Measurements from ENCODE around the gene MGAT5. TPM values are rescaled to one million over a fixed set of nuclear protein-coding genes. Genes with fewer than 3 reads are reported as not detected.

Gene MGAT5
- total RNA-seq, 1 experiment from 2014 or later: 34.0 TPM

GRCh38 chr2:134482131-134482723 is 228.4 kb downstream of the MGAT5 start:
- POLR2A ChIA-PET: no interaction called here
- Histone ChIP-seq H4K20me1 (ENCODE audit: insufficient read depth) (no peaks in the 10 kb centered on the region), H3K4me1 (ENCODE audit: control insufficient read depth in 1 of 2, insufficient read depth in 2 of 2, low read length in 2 of 2) (no peaks in the 10 kb centered on the region), H3K9me3 (ENCODE audit: control insufficient read depth in 1 of 2, insufficient read depth in 1 of 2, low read depth in 1 of 2, low read length in 2 of 2) (no peaks in the 10 kb centered on the region), H3K9me2 (ENCODE audit: insufficient read depth) (no peaks in the 10 kb centered on the region), H3K27me3 (ENCODE audit: insufficient read depth, low read length) (no peaks in the 10 kb centered on the region), H3K4me3 (replicated peaks in 1 of 2; ENCODE audit: low read depth in 1 of 2, low read length in 2 of 2) (no peak overlapping the region), H3K27ac (ENCODE audit: low read depth, low read length) (no peak overlapping the region), H3K36me3 (ENCODE audit: control insufficient read depth in 1 of 2, insufficient read depth in 2 of 2, low read length in 2 of 2) (no peaks in the 10 kb centered on the region), H2AFZ (ENCODE audit: low read depth, low read length, poor library complexity, severe bottlenecking) (no peak overlapping the region), H3K79me2 (ENCODE audit: insufficient read depth, low read length) (no peaks in the 10 kb centered on the region), H3K4me2 (ENCODE audit: low read length) (no peak overlapping the region), H3K9ac (ENCODE audit: low read length) (no peak overlapping the region)
- no peak for DNase-seq (ENCODE audit: low read depth, low spot score)
- no peak for TF ChIP-seq POLR2AphosphoS5 (IDR thresholded peaks at IDR 0.05; ENCODE audit: low read depth, low read length)
- no peak for TF ChIP-seq EZH2phosphoT487 (IDR thresholded peaks at IDR 0.05; ENCODE audit: borderline replicate concordance)
- TF ChIP-seq ELF1 (IDR thresholded peaks at IDR 0.05; ENCODE audit: borderline replicate concordance, low read depth): no peak
- TF ChIP-seq EZH2 (IDR thresholded peaks at IDR 0.05): no peak
- TF ChIP-seq CTCF (IDR thresholded peaks at IDR 0.05 in 2 of 3, conservative IDR thresholded peaks at IDR 0.05 in 1 of 3; ENCODE audit: borderline replicate concordance in 1 of 3, insufficient read depth in 1 of 3, low read depth in 2 of 3, low read length in 2 of 3): no peak
- TF ChIP-seq EGR1 (IDR thresholded peaks at IDR 0.05; ENCODE audit: low read depth): no peak
- no peak for ATAC-seq
- no TSS peak for BruUV-seq (replicated peaks)
- CTCF ChIA-PET: no interaction called here
- intact Hi-C loops (cut with micrococcal nuclease): no loop called here
- RAD21 ChIA-PET (ENCODE audit: low non-redundant PET in 1 of 2, low total read pairs in 2 of 2, uncharacterized antibody in 2 of 2, unreplicated experiment in 2 of 2): no interaction called here

DNA sequence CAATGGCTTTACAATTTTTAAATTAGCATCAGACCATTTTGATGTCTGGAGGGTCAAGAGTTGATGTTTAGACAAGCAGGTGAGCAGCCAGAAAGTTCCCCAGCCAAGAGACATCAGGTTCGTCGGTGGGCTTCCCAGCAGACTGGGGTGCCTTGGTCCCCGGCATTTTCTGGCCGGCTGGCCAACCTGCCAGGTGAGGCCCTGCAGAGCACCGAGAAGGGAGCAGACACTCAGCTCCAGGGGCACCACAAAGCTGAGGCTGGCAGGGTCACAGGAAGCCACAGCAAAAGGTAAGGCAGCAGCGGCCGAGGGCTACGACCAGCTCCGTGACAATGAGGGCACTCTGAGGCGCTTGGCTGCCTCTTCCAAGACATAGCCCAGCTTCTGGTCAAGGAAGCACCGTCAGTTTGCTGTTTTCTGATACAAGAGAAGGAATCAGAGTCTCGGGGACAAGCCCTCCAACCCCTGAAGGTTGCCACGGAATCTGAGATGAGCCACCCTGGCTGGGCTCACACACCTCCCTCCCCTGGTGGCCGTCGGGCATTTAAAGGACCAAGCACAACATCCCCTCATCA is 229.0 kb downstream of the MGAT5 start:
- no peaks in the 10 kb centered on the region for H3K9me2 ChIP-seq (ENCODE audit: insufficient read depth)
- H4K20me1 ChIP-seq (ENCODE audit: insufficient read depth): no peaks in the 10 kb centered on the region
- no peak overlapping the region for H3K27ac ChIP-seq (ENCODE audit: low read depth, low read length)
- H3K9ac ChIP-seq (ENCODE audit: low read length): no peak overlapping the region
- H3K79me2 ChIP-seq (ENCODE audit: insufficient read depth, low read length): no peaks in the 10 kb centered on the region
- no peaks in the 10 kb centered on the region for H3K36me3 ChIP-seq (ENCODE audit: control insufficient read depth in 1 of 2, insufficient read depth in 2 of 2, low read length in 2 of 2)
- DNase-seq (ENCODE audit: low read depth, low spot score) (no peak), ATAC-seq (no peak)
- CTCF ChIA-PET: no interaction called here
- H3K4me2 ChIP-seq (ENCODE audit: low read length): no peak overlapping the region
- no peak overlapping the region for H3K4me3 ChIP-seq (replicated peaks in 1 of 2; ENCODE audit: low read depth in 1 of 2, low read length in 2 of 2)
- H3K27me3 ChIP-seq (ENCODE audit: insufficient read depth, low read length): 0 out of 2 replicates have a peak, but pooled peaks cover 4% of the 10 kb centered on the region
- H2AFZ ChIP-seq (ENCODE audit: low read depth, low read length, poor library complexity, severe bottlenecking): no peak overlapping the region
- RAD21 ChIA-PET (ENCODE audit: low non-redundant PET in 1 of 2, low total read pairs in 2 of 2, uncharacterized antibody in 2 of 2, unreplicated experiment in 2 of 2): no interaction called here
- POLR2A ChIA-PET: no interaction called here
- intact Hi-C loops (cut with micrococcal nuclease): no loop called here
- TF ChIP-seq ZNF274 (IDR thresholded peaks at IDR 0.05; ENCODE audit: low read depth, low read length): no peak
- TF ChIP-seq CBX3 (IDR thresholded peaks at IDR 0.05; ENCODE audit: low read depth): no peak
- TF ChIP-seq TCF7L2 (IDR thresholded peaks at IDR 0.05; ENCODE audit: borderline replicate concordance, extremely low read depth, insufficient read depth, insufficient read length): no peak
- no peak for TF ChIP-seq ZFX (IDR thresholded peaks at IDR 0.05)
- TF ChIP-seq SP1 (IDR thresholded peaks at IDR 0.05; ENCODE audit: low read depth): no peak
- no peak for TF ChIP-seq FOSL1 (IDR thresholded peaks at IDR 0.05; ENCODE audit: low read depth)
- TF ChIP-seq MAX (IDR thresholded peaks at IDR 0.05): no peak
- no peak for TF ChIP-seq JUND (IDR thresholded peaks at IDR 0.05)
- TF ChIP-seq CEBPB (IDR thresholded peaks at IDR 0.05; ENCODE audit: low read depth): no peak
- no peak for TF ChIP-seq EGR1 (IDR thresholded peaks at IDR 0.05; ENCODE audit: low read depth)
- no peak for TF ChIP-seq EZH2 (IDR thresholded peaks at IDR 0.05)
- no TSS peak for BruUV-seq (replicated peaks)
- no peaks in the 10 kb centered on the region for H3K9me3 ChIP-seq (ENCODE audit: control insufficient read depth in 1 of 2, insufficient read depth in 1 of 2, low read depth in 1 of 2, low read length in 2 of 2)
- H3K4me1 ChIP-seq (ENCODE audit: control insufficient read depth in 1 of 2, insufficient read depth in 2 of 2, low read length in 2 of 2): no peaks in the 10 kb centered on the region

All from HCT116 (cell line).